ENCODE data around the gene MEGF8. TPM values are rescaled to one million over a fixed set of nuclear protein-coding genes. Genes with fewer than 3 reads are reported as not detected.

The MEGF8 gene
- total RNA-seq, 1 donor from 2014 or later: 16.4 TPM

DNA sequence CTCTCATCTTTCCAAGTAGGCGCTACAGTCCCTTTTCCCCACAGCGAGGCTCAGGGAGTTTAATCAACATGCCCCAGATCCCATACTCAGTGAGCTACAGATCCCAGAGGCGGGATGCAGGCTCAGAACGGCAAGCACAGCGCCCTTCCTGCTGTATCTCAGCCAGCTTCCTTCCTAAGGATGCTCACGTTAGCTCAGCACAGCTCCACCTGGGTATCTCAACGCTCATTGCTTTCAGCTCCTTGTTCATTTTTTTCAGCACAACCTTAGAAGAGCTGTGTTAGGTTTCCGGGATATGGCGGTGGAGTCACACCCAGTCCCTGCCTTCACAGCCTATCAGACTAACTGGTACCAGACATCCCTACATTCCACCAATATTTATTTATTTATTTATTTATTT is 3.1 kb upstream of the MEGF8 start:
- no peaks in the 10 kb centered on the region for H3K36me3 ChIP-seq
- H3K27ac ChIP-seq: no peak overlapping the region
- H3K9me3 ChIP-seq: no peaks in the 10 kb centered on the region
- ATAC-seq (no peak), DNase-seq (no peak)
- TF ChIP-seq, protein P1, sequence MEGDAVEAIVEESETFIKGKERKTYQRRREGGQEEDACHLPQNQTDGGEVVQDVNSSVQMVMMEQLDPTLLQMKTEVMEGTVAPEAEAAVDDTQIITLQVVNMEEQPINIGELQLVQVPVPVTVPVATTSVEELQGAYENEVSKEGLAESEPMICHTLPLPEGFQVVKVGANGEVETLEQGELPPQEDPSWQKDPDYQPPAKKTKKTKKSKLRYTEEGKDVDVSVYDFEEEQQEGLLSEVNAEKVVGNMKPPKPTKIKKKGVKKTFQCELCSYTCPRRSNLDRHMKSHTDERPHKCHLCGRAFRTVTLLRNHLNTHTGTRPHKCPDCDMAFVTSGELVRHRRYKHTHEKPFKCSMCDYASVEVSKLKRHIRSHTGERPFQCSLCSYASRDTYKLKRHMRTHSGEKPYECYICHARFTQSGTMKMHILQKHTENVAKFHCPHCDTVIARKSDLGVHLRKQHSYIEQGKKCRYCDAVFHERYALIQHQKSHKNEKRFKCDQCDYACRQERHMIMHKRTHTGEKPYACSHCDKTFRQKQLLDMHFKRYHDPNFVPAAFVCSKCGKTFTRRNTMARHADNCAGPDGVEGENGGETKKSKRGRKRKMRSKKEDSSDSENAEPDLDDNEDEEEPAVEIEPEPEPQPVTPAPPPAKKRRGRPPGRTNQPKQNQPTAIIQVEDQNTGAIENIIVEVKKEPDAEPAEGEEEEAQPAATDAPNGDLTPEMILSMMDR (IDR thresholded peaks at IDR 0.05): no peak
- peaks cover 25% of the 10 kb centered on the region for H3K4me1 ChIP-seq
- intact Hi-C loops (cut with DNase I): no loop called here
- H3K27me3 ChIP-seq (ENCODE audit: low read depth): peaks cover 29% of the 10 kb centered on the region
- no peak overlapping the region for H3K4me3 ChIP-seq

DNA sequence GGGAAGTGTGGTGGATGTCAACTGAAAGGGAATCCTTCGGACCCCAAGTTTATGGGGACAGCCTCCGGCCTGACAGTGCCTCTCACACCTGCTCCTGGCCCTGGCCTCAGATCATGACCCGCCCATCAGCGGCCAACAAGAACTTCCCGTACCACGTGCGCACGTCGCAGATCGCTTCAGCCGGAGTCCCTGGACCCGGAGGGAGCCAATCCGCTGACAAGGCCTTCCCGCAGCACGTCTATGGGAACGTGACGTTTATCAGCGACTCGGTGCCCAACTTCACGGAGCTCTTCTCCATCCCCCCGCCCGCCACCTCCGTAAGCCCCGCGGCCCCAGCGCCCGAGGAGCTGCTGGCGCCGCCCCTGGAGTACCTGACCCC is 2.0 kb upstream of the MEGF8 start:
- intact Hi-C loops (cut with DNase I): no loop called here
- TF ChIP-seq, protein P1 (IDR thresholded peaks at IDR 0.05): no peak
- peaks cover 29% of the 10 kb centered on the region for H3K27me3 ChIP-seq (ENCODE audit: low read depth)
- no peaks in the 10 kb centered on the region for H3K36me3 ChIP-seq
- peaks cover 30% of the 10 kb centered on the region for H3K4me1 ChIP-seq
- no peak for ATAC-seq
- no peak for DNase-seq
- no peaks in the 10 kb centered on the region for H3K9me3 ChIP-seq
- H3K4me3 ChIP-seq: no peak overlapping the region
- no peak overlapping the region for H3K27ac ChIP-seq

GRCh38 chr19:42323852-42324654 is 1.4 kb upstream of the MEGF8 start:
- intact Hi-C loops (cut with DNase I): no loop called here
- H3K4me1 ChIP-seq: peaks cover 30% of the 10 kb centered on the region
- H3K4me3 ChIP-seq: peak overlapping the region; percentile 98

GRCh38 chr19:42324655-42325307 is 654 bp upstream of the MEGF8 start:
- Histone ChIP-seq H3K27me3 (ENCODE audit: low read depth) (peaks cover 29% of the 10 kb centered on the region), H3K27ac (no peak overlapping the region), H3K4me1 (peaks cover 30% of the 10 kb centered on the region), H3K36me3 (no peaks in the 10 kb centered on the region), H3K9me3 (no peaks in the 10 kb centered on the region), H3K4me3 (peak overlapping the region; percentile 98)
- ATAC-seq (no peak), DNase-seq (no peak)
- TF ChIP-seq, protein P1 (IDR thresholded peaks at IDR 0.05): no peak
- intact Hi-C loops (cut with DNase I): no loop called here

More at GRCh38 chr19:42323852-42324654, 1.4 kb upstream of the MEGF8 start:
- TF ChIP-seq, protein P1 (IDR thresholded peaks at IDR 0.05): no peak
- H3K27ac ChIP-seq: no peak overlapping the region
- H3K36me3 ChIP-seq: no peaks in the 10 kb centered on the region
- no peak for DNase-seq
- peaks cover 29% of the 10 kb centered on the region for H3K27me3 ChIP-seq (ENCODE audit: low read depth)
- no peak for ATAC-seq
- H3K9me3 ChIP-seq: no peaks in the 10 kb centered on the region

DNA sequence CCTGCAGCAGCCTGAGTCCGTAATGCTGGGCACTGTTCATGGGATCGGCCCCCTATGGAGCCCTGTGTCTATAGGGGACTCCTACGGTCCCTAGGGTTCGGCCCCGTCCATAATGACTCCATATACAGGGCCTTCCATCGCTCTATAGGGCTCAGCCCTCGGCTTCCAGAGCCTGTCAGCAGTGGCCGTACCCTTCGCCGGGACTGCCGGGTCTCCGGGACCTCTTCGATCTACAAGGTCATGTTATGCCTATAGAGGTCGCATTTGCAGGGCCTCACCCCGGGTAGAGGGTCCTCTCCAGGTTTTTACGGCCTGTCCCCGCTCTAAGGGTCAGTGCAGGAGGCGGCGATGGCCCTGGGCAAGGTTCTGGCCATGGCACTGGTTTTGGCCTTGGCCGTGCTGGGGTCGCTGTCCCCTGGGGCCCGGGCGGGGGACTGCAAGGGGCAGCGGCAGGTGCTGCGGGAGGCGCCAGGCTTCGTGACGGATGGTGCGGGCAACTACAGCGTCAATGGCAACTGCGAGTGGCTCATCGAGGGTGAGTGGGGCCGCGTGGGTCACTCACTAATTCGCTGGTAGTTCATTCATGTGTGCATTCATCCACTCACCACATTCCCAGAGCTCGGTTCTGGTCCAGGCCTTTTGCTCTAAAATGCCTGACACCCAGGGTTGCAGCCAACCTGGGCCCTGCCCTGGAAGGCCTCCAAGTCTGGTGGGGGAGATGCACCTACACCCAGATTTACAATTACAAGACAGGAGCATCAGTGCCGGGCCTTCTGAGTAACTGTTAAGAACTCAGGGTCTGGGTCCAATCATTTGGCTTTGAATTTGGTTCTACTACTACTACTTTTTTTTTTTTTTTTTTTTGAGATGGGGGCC is 699 bp downstream of the MEGF8 start:
- Histone ChIP-seq H3K27me3 (ENCODE audit: low read depth) (peaks cover 29% of the 10 kb centered on the region), H3K9me3 (no peaks in the 10 kb centered on the region), H3K27ac (peak overlapping the region; percentile 69), H3K36me3 (no peaks in the 10 kb centered on the region), H3K4me3 (peak overlapping the region; percentile 98), H3K4me1 (peaks cover 30% of the 10 kb centered on the region)
- DNase-seq (no peak), ATAC-seq (peak; percentile 40 to 46)
- intact Hi-C loops (cut with DNase I): no loop called here
- TF ChIP-seq, protein P1 (IDR thresholded peaks at IDR 0.05): no peak
